Muscle of leg (tissue), 11 donors: Measurements from ENCODE around the gene OLFM4. TPM values are rescaled to one million over a fixed set of nuclear protein-coding genes. Genes with fewer than 3 reads are reported as not detected.

ENCODE experiments used
- DNase-seq: peaks from one replicate; pipeline ENCODE4 v3.0.0; 2013
- H3K27ac ChIP-seq: one replicate; pipeline ENCODE4 v1.5.1; 2013; ENCODE audit warnings: mild to moderate bottlenecking, low read length, control low read depth
- H3K27me3 ChIP-seq: one replicate; pipeline ENCODE4 v1.6.1; 2013; ENCODE audit warnings: low read length; ENCODE audit not compliant: control insufficient read depth, insufficient read depth
- H3K36me3 ChIP-seq: one replicate; pipeline ENCODE4 v1.6.1; 2013; ENCODE audit warnings: low read length; ENCODE audit not compliant: control insufficient read depth, insufficient read depth
- H3K4me1 ChIP-seq: one replicate; pipeline ENCODE4 v1.6.1; 2013; ENCODE audit warnings: low read length; ENCODE audit not compliant: control insufficient read depth, insufficient read depth
- H3K4me3 ChIP-seq: one replicate; pipeline ENCODE4 v1.5.1; 2013; ENCODE audit warnings: low read length, control low read depth
- H3K9me3 ChIP-seq: replicated peaks from 2 replicates; pipeline ENCODE4 v1.6.1; 2013; ENCODE audit warnings: low read depth, low read length; ENCODE audit not compliant: control insufficient read depth
- WGBS: methylation state at CpG from one replicate; pipeline ENCODE4 v1.1.5; 2013; ENCODE audit warnings: missing lambda C conversion rate; ENCODE audit not compliant: insufficient coverage; 5-methylcytosine and 5-hydroxymethylcytosine counted together
- polyA plus RNA-seq, 8 donors: library from polyadenylated mRNA; unstranded; fragments of 120-200 nt; gene quantifications; one replicate each; pipeline versions ENCODE4 v1.2.1 to v1.2.3, GENCODE V29; 2013; ENCODE audit warnings: inconsistent platforms in 1 of 8, low replicate concordance in 1 of 8; ENCODE audit not compliant: insufficient read length in 8 of 8, insufficient read depth in 1 of 8
- total RNA-seq: library from RNA; stranded (reverse); fragments of 120-200 nt; gene quantifications from one replicate; pipeline ENCODE4 v1.2.4, GENCODE V29; 2013

The OLFM4 gene
- total and polyA plus RNA-seq, 9 donors = 0.63 to 3.9 (median 1.5) TPM

GRCh38 chr13:53060840-53061490, 32.4 kb downstream of the OLFM4 start:
- no peak for DNase-seq
- no peaks in the 10 kb centered on the region for H3K36me3 ChIP-seq
- H3K27ac ChIP-seq = no peak overlapping the region
- WGBS = 75% methylated on average over 2 of the region's 9 CpGs
- H3K27me3 ChIP-seq = peaks cover 2% of the 10 kb centered on the region
- no peaks in the 10 kb centered on the region for H3K9me3 ChIP-seq
- no peak overlapping the region for H3K4me3 ChIP-seq
- peaks cover 12% of the 10 kb centered on the region for H3K4me1 ChIP-seq

GRCh38 chr13:53064731-53065130, 36.1 kb downstream of the OLFM4 start:
- Histone ChIP-seq H3K4me3 (no peak overlapping the region), H3K27me3 (peaks cover 4% of the 10 kb centered on the region), H3K9me3 (no peaks in the 10 kb centered on the region), H3K27ac (no peak overlapping the region), H3K4me1 (peaks cover 24% of the 10 kb centered on the region), H3K36me3 (no peaks in the 10 kb centered on the region)
- WGBS = 20% methylated on average over 1 of the region's 4 CpGs
- peak; percentile 91 for DNase-seq

- WGBS = no CpG with 5 or more reads among the region's 2 CpGs
- no peak for DNase-seq
- peaks cover 24% of the 10 kb centered on the region for H3K4me1 ChIP-seq
- H3K27ac ChIP-seq = no peak overlapping the region
- no peaks in the 10 kb centered on the region for H3K9me3 ChIP-seq
- H3K36me3 ChIP-seq = no peaks in the 10 kb centered on the region
- H3K4me3 ChIP-seq = no peak overlapping the region
- peaks cover 2% of the 10 kb centered on the region for H3K27me3 ChIP-seq
Measured at GRCh38 chr13:53066411-53066810, 37.8 kb downstream of the OLFM4 start.

GRCh38 chr13:53068585-53069520, 40.2 kb downstream of the OLFM4 start:
- 0% methylated on average over 2 of the region's 8 CpGs for WGBS
- peaks cover 24% of the 10 kb centered on the region for H3K4me1 ChIP-seq
- peak; percentile 93 for DNase-seq
- no peaks in the 10 kb centered on the region for H3K9me3 ChIP-seq
- no peak overlapping the region for H3K4me3 ChIP-seq
- peak overlapping the region; percentile 38 for H3K27ac ChIP-seq
- H3K36me3 ChIP-seq = no peaks in the 10 kb centered on the region
- peaks cover 2% of the 10 kb centered on the region for H3K27me3 ChIP-seq

- Histone ChIP-seq H3K9me3 (no peaks in the 10 kb centered on the region), H3K4me3 (no peak overlapping the region), H3K27ac (no peak overlapping the region), H3K4me1 (peaks cover 18% of the 10 kb centered on the region), H3K36me3 (no peaks in the 10 kb centered on the region), H3K27me3 (peaks cover 2% of the 10 kb centered on the region)
- no peak for DNase-seq
- WGBS = no CpG with 5 or more reads among the region's 4 CpGs
Measured at GRCh38 chr13:53069800-53070199, 41.2 kb downstream of the OLFM4 start.

GRCh38 chr13:53073711-53074110, 45.1 kb downstream of the OLFM4 start:
- no peaks in the 10 kb centered on the region for H3K27me3 ChIP-seq
- WGBS = no CpG with 5 or more reads among the region's 1 CpG
- H3K27ac ChIP-seq = no peak overlapping the region
- H3K4me1 ChIP-seq = peaks cover 3% of the 10 kb centered on the region
- H3K4me3 ChIP-seq = no peak overlapping the region
- no peak for DNase-seq
- H3K9me3 ChIP-seq = no peaks in the 10 kb centered on the region
- H3K36me3 ChIP-seq = no peaks in the 10 kb centered on the region

- Histone ChIP-seq H3K36me3 (no peaks in the 10 kb centered on the region), H3K4me1 (no peaks in the 10 kb centered on the region), H3K27me3 (no peaks in the 10 kb centered on the region), H3K27ac (no peak overlapping the region), H3K4me3 (no peak overlapping the region), H3K9me3 (no peaks in the 10 kb centered on the region)
- 73% methylated on average over 3 of the region's 5 CpGs for WGBS
- DNase-seq = no peak
Measured at GRCh38 chr13:53074114-53074513, 45.5 kb downstream of the OLFM4 start.

GRCh38 chr13:53075356-53076041, 46.9 kb downstream of the OLFM4 start:
- 63% methylated on average over 3 of the region's 6 CpGs for WGBS
- H3K27me3 ChIP-seq = no peaks in the 10 kb centered on the region

GRCh38 chr13:53079691-53080090, 51.1 kb downstream of the OLFM4 start:
- no peak for DNase-seq
- H3K4me1 ChIP-seq = no peaks in the 10 kb centered on the region
- H3K27ac ChIP-seq = no peak overlapping the region
- no peak overlapping the region for H3K4me3 ChIP-seq
- no peaks in the 10 kb centered on the region for H3K36me3 ChIP-seq
- H3K27me3 ChIP-seq = no peaks in the 10 kb centered on the region
- H3K9me3 ChIP-seq = no peaks in the 10 kb centered on the region
- 60% methylated on average over 1 of the region's 8 CpGs for WGBS

More at GRCh38 chr13:53075356-53076041, 46.9 kb downstream of the OLFM4 start:
- no peak for DNase-seq
- Histone ChIP-seq H3K27ac (no peak overlapping the region), H3K4me1 (no peaks in the 10 kb centered on the region), H3K9me3 (no peaks in the 10 kb centered on the region), H3K4me3 (no peak overlapping the region), H3K36me3 (no peaks in the 10 kb centered on the region)

GRCh38 chr13:53088871-53089270, 60.3 kb downstream of the OLFM4 start:
- H3K27ac ChIP-seq = no peak overlapping the region
- no peaks in the 10 kb centered on the region for H3K27me3 ChIP-seq
- no peak overlapping the region for H3K4me3 ChIP-seq
- no peaks in the 10 kb centered on the region for H3K9me3 ChIP-seq
- no CpG with 5 or more reads among the region's 3 CpGs for WGBS
- H3K4me1 ChIP-seq = no peaks in the 10 kb centered on the region
- no peaks in the 10 kb centered on the region for H3K36me3 ChIP-seq
- no peak for DNase-seq
